H1 (cell line): Measurements from ENCODE around the gene INPP5J. TPM values are rescaled to one million over a fixed set of nuclear protein-coding genes. Genes with fewer than 3 reads are reported as not detected.

ENCODE experiments used
- ASH2L ChIP-seq: fragments of 200-600, 300-600 bp; sonication (generic); IDR thresholded peaks from one replicate; pipeline ENCODE4 v1.7.1; 2017; ENCODE audit warnings: low read length
- ATF2 ChIP-seq: IDR thresholded peaks from 2 replicates; pipeline ENCODE4 v1.6.1; 2012; ENCODE audit warnings: low read length, inconsistent platforms
- BACH1 ChIP-seq: IDR thresholded peaks from 2 replicates; pipeline ENCODE4 v1.6.1; 2012; ENCODE audit warnings: low read length, improper control_type of control experiment
- EGR1 ChIP-seq: IDR thresholded peaks from 2 replicates; pipeline ENCODE4 v1.6.1; 2011; ENCODE audit warnings: low read depth, low read length, borderline replicate concordance
- EP300 ChIP-seq, 2 experiments: IDR thresholded peaks; 1 replicate in 1 of 2; 2 replicates in 1 of 2; pipeline ENCODE4 v1.6.1; 2011 to 2012; ENCODE audit warnings: low read depth in 2 of 2, low read length in 2 of 2, mild to moderate bottlenecking in 2 of 2, borderline replicate concordance in 1 of 2, inconsistent platforms in 1 of 2, moderate library complexity in 1 of 2
- EZH2 ChIP-seq: fragments of 200-600 bp; sonication (generic); IDR thresholded peaks from 2 replicates; pipeline ENCODE4 v1.7.1; 2012; ENCODE audit warnings: low read depth, mild to moderate bottlenecking, moderate library complexity, low read length, inconsistent platforms; ENCODE audit not compliant: severe bottlenecking
- GABPA ChIP-seq: IDR thresholded peaks from 2 replicates; pipeline ENCODE4 v1.6.1; 2011; ENCODE audit warnings: mild to moderate bottlenecking, low read length, moderate library complexity, borderline replicate concordance; ENCODE audit not compliant: insufficient read depth
- JUND ChIP-seq: IDR thresholded peaks from 2 replicates; pipeline ENCODE4 v1.6.1; 2011; ENCODE audit warnings: mild to moderate bottlenecking, improper control_type of control experiment, low read length
- KDM4A ChIP-seq: IDR thresholded peaks from one replicate; pipeline ENCODE4 v1.7.1; 2012; ENCODE audit warnings: low read depth, mild to moderate bottlenecking, moderate library complexity, low read length, inconsistent platforms; ENCODE audit not compliant: severe bottlenecking
- MAX ChIP-seq: IDR thresholded peaks from 2 replicates; pipeline ENCODE4 v1.6.1; 2012; ENCODE audit warnings: inconsistent platforms
- NRF1 ChIP-seq: IDR thresholded peaks from 2 replicates; pipeline ENCODE4 v1.6.1; 2011; ENCODE audit warnings: mild to moderate bottlenecking, low read depth, low read length, improper control_type of control experiment
- PHF8 ChIP-seq: fragments of 200-600 bp; sonication (generic); conservative IDR thresholded peaks from 2 replicates; pipeline ENCODE4 v1.7.1; 2012; ENCODE audit warnings: low read depth, mild to moderate bottlenecking, inconsistent platforms, low read length, moderate library complexity
- POLR2A ChIP-seq, 2 experiments: IDR thresholded peaks; 1 replicate in 1 of 2; 2 replicates in 1 of 2; pipeline ENCODE4 v1.6.1; 2011; ENCODE audit warnings: low read depth in 2 of 2, low read length in 2 of 2, mild to moderate bottlenecking in 2 of 2; ENCODE audit errors: control extremely low read depth in 1 of 2
- POU5F1 ChIP-seq: IDR thresholded peaks from 2 replicates; pipeline ENCODE4 v1.6.1; 2011; ENCODE audit warnings: low read depth, mild to moderate bottlenecking, low read length, moderate library complexity
- RAD21 ChIP-seq, 2 experiments: IDR thresholded peaks in 1 of 2; conservative IDR thresholded peaks in 1 of 2; 2 replicates each; pipeline ENCODE4 v1.6.1; 2011; ENCODE audit warnings: low read depth in 2 of 2, low read length in 2 of 2, improper control_type of control experiment in 1 of 2, inconsistent platforms in 1 of 2, mild to moderate bottlenecking in 1 of 2, moderate library complexity in 1 of 2
- RBBP5 ChIP-seq: IDR thresholded peaks from 2 replicates; pipeline ENCODE4 v1.7.1; 2012; ENCODE audit warnings: low read depth, mild to moderate bottlenecking, inconsistent platforms, low read length, moderate library complexity, borderline replicate concordance
- RFX5 ChIP-seq: IDR thresholded peaks from 2 replicates; pipeline ENCODE4 v1.6.1; 2011; ENCODE audit warnings: low read depth, low read length, improper control_type of control experiment, borderline replicate concordance
- SIN3A ChIP-seq, 2 experiments: IDR thresholded peaks in 1 of 2; conservative IDR thresholded peaks in 1 of 2; 2 replicates each; pipeline ENCODE4 v1.6.1; 2011 to 2012; ENCODE audit warnings: low read length in 2 of 2, improper control_type of control experiment in 1 of 2, low read depth in 1 of 2, mild to moderate bottlenecking in 1 of 2
- SIRT6 ChIP-seq: IDR thresholded peaks from one replicate; pipeline ENCODE4 v1.7.1; 2012; ENCODE audit warnings: low read length, inconsistent platforms
- SP1 ChIP-seq: IDR thresholded peaks from 2 replicates; pipeline ENCODE4 v1.6.1; 2011; ENCODE audit warnings: low read depth, low read length
- TAF1 ChIP-seq: IDR thresholded peaks from 2 replicates; pipeline ENCODE4 v1.6.1; 2011; ENCODE audit warnings: mild to moderate bottlenecking, low read depth, low read length
- TCF12 ChIP-seq: IDR thresholded peaks from 2 replicates; pipeline ENCODE4 v1.6.1; 2011; ENCODE audit warnings: low read depth, mild to moderate bottlenecking, low read length
- polyA plus RNA-seq, 7 experiments: library from polyadenylated mRNA; depleted of rRNA in 3 of 7; stranded (reverse) in 5 of 7; unstranded in 2 of 7; fragments of >200 nt in 5 of 7; fragments of 200-250 nt in 2 of 7; gene quantifications; 1 replicate in 5 of 7; 2 replicates in 1 of 7; 4 replicates in 1 of 7; pipeline versions ENCODE4 v1.2.1 to v1.2.3, GENCODE V29; 2011 to 2013; ENCODE audit warnings: missing spikeins in 2 of 7, mixed read lengths in 2 of 7
- total RNA-seq: library from RNA; stranded (reverse); fragmentation: NEBNext Ultra II Directional; extraction: Animal tissue kit (Norgen Biotek cat#: 25700); gene quantifications from 2 replicates; pipeline ENCODE4 v1.2.1, GENCODE V29; 2021

Gene INPP5J
- total and polyA plus RNA-seq, 2 of the 8 experiments (the other 6 are each of a cell fraction or from before 2014, with no cell fraction given), result 5.4 to 6.0 TPM

DNA sequence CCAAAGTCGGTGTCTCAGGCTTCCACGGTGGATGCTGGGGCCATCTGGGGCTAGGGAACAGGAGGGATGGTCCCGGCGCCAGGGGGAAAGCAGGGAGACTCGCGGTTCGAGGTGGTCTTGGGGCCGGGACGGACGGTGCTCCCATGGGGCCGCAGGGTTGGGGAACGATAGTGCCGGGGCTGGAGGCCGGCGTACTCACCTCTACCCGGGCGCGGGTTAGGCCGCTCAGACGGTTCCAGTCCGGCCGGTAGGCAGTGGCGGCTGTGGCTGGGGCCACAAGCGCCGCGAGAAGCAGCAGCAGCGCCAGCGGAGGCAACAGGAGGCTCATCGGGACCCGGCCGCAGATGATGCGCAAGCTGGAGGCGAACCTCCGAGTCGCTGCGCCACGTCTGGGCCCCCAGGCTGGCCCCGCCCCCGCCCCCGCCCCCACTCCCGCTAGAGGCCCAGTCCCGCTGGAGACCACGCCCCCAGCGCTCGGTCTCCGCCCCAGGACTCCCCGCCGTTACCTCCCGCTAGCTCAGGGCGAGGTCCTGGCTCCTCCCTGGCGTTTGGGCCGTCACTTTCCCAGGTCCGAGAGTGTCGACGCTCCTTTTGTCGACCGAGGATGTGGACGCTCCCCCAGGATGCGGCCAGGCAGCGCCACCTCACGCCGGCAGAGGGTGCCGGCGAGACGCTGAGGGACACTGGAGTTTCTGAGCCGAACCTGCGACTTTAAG lies 15.4 kb upstream of the INPP5J start, which contains the start of gene SELENOM (continued):
- TF ChIP-seq GABPA (0 out of 2 replicates have a peak, but pooled peaks have one; percentile 45), ASH2L (no peak), TAF1 (peak; percentile 55; the same call in 1 of the 2 replicates), EZH2 (no peak), EP300 (IDR thresholded peaks at IDR 0.05; ENCODE audit: borderline replicate concordance in 1 of 2, low read depth in 2 of 2, low read length in 2 of 2) (no peak), NRF1 (0 out of 2 replicates have a peak, but pooled peaks have one; percentile 21), ATF2 (no peak), SIN3A (conservative IDR thresholded peaks at IDR 0.05 in 1 of 2, IDR thresholded peaks at IDR 0.05 in 1 of 2; ENCODE audit: low read depth in 1 of 2, low read length in 2 of 2) (peak in 1 of 2 experiments; percentile 60; a peak in 1 of 4 replicates), RBBP5 (peak; percentile 55; the same call in 1 of the 2 replicates), JUND (peak; percentile 23; the same call in 1 of the 2 replicates), MAX (no peak), PHF8 (no peak; the same call in 1 of the 2 replicates), POLR2A (IDR thresholded peaks at IDR 0.05; ENCODE audit: control extremely low read depth in 1 of 2, low read depth in 2 of 2, low read length in 2 of 2) (peak in 1 of 2 experiments; percentile 58; a peak in 2 of 3 replicates), BACH1 (peak; percentile 95), EGR1 (no peak), TCF12 (no peak), SIRT6 (no peak), KDM4A (peak; percentile 90), POU5F1 (no peak), SP1 (no peak), RAD21 (IDR thresholded peaks at IDR 0.05 in 1 of 2, conservative IDR thresholded peaks at IDR 0.05 in 1 of 2; ENCODE audit: low read depth in 2 of 2, low read length in 2 of 2) (peak; percentile 78), RFX5 (no peak)
